ENCODE results near the gene PLAU. TPM values are rescaled to one million over a fixed set of nuclear protein-coding genes. Genes with fewer than 3 reads are reported as not detected.

The PLAU gene
- total and polyA plus RNA-seq, 10 of the 15 experiments (the other 5 are each of a cell fraction or from before 2014, with no cell fraction given), result 2.5 to 20.9 (median 11.5) TPM

DNA sequence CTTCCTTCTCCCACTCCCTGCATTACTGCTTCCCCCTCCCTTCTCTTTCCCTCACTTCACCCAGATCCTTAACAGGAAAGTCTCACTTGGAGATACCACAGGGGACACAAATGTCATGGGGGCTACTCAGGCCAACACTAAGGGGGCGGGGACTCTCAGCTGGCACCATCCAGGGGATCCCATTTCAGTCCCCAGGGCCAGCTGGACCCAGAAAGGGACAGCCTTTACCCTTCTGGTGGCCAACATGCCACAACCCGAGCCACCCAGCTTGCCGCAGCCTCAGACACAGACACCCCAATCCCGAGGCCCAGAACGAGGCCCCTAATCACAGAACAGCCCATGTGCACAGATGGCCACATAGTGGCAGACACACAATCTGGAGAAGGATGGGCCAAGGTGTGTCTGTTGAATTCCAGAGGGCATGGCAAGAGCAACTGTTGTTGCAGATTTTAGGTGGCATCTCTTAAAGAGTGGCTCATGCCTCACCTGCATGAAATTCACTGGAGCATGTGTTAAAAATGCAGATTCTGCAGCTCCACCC lies 42.2 kb upstream of the PLAU start:
- Histone ChIP-seq H3K9ac (ENCODE audit: control insufficient read depth, insufficient read depth, low read length) (no peak overlapping the region), H4K20me1 (ENCODE audit: control insufficient read depth, insufficient read depth) (no peaks in the 10 kb centered on the region), H2AFZ (ENCODE audit: control insufficient read depth, low read depth, low read length) (no peak overlapping the region), H3K4me1 (ENCODE audit: control insufficient read depth, insufficient read depth, low read length) (peaks cover 30% of the 10 kb centered on the region), H3K36me3 (ENCODE audit: control insufficient read depth in 2 of 2, insufficient read depth in 2 of 2, low read length in 1 of 2) (peaks cover 0 to 2% of the 10 kb centered on the region in 2 experiments; a peak in 3 of 4 replicates), H3K27me3 (replicated peaks in 1 of 2; ENCODE audit: control insufficient read depth in 2 of 2, insufficient read depth in 2 of 2, low read length in 1 of 2) (no peaks in the 10 kb centered on the region), H3K27ac (ENCODE audit: control insufficient read depth, insufficient read depth) (no peak overlapping the region), H3K79me2 (ENCODE audit: control insufficient read depth, insufficient read depth, low read length) (peaks cover 9% of the 10 kb centered on the region), H3K4me3 (no peak overlapping the region), H3K4me2 (ENCODE audit: control insufficient read depth, insufficient read depth) (no peak overlapping the region), H3K9me3 (replicated peaks; ENCODE audit: control insufficient read depth, insufficient read depth, low read length) (no peaks in the 10 kb centered on the region)
- DNase-seq (ENCODE audit: low read depth, low spot score), result no peak
- WGBS (ENCODE audit: insufficient coverage, insufficient replicate concordance, low lambda C conversion rate, missing lambda C conversion rate), result 92% methylated on average over 4 of the region's 5 CpGs
- no TSS peak for BruUV-seq (replicated peaks)
- SMC1A ChIA-PET (ENCODE audit: uncharacterized antibody, unreplicated experiment), result interaction anchor here (0.9 kb wide), 1 partner anchor 64 kb away, joined by 3 read pairs; no protein-coding TSS in a partner anchor
- CTCF ChIA-PET, result interaction anchor here (0.6 to 3.0 kb wide), 5 partner anchors 10 to 72 kb away, joined by 3 to 10 read pairs (median 7); no protein-coding TSS in a partner anchor
- FAIRE-seq, result no peak
- in situ Hi-C loops (cut with MboI) (no loop called here), intact Hi-C loops (cut with micrococcal nuclease; ENCODE audit: unreplicated experiment) (no loop called here)
- ATAC-seq, result no peak
- POLR2A ChIA-PET, result no interaction called here
- no peak for TF ChIP-seq CHD4 (IDR thresholded peaks at IDR 0.05)
- no peak for TF ChIP-seq YY1 (IDR thresholded peaks at IDR 0.05; ENCODE audit: low read depth, low read length)
- TF ChIP-seq, protein P1, sequence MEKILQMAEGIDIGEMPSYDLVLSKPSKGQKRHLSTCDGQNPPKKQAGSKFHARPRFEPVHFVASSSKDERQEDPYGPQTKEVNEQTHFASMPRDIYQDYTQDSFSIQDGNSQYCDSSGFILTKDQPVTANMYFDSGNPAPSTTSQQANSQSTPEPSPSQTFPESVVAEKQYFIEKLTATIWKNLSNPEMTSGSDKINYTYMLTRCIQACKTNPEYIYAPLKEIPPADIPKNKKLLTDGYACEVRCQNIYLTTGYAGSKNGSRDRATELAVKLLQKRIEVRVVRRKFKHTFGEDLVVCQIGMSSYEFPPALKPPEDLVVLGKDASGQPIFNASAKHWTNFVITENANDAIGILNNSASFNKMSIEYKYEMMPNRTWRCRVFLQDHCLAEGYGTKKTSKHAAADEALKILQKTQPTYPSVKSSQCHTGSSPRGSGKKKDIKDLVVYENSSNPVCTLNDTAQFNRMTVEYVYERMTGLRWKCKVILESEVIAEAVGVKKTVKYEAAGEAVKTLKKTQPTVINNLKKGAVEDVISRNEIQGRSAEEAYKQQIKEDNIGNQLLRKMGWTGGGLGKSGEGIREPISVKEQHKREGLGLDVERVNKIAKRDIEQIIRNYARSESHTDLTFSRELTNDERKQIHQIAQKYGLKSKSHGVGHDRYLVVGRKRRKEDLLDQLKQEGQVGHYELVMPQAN (conservative IDR thresholded peaks at IDR 0.05), result no peak
- RAD21 ChIA-PET (ENCODE audit: unreplicated experiment), result interaction anchor here (1.0 to 1.5 kb wide), 2 partner anchors 11 to 19 kb away, joined by 4 to 6 read pairs; no protein-coding TSS in a partner anchor

All from GM12878 (cell line).